LNCaP clone FGC (cell line): ENCODE measurements around the gene TRH.

Experiments
- DNase-seq: peaks from one replicate; pipeline ENCODE4 v3.0.0-alpha.2; 2011; ENCODE audit warnings: low read depth
- H3K4me3 ChIP-seq: 2 replicates; pipeline ENCODE4 v1.5.1; 2011; ENCODE audit warnings: mild to moderate bottlenecking, low read depth, low read length, control low read depth
- CTCF ChIP-seq: IDR thresholded peaks from 2 replicates; pipeline ENCODE4 v1.5.1; 2012; ENCODE audit warnings: mild to moderate bottlenecking; ENCODE audit not compliant: control insufficient read depth, insufficient read depth; ENCODE audit errors: extremely low read depth

TRH gene

GRCh38 chr3:129972301-129972700 lies 2.2 kb upstream of the TRH start:
- DNase-seq, result no peak
- TF ChIP-seq CTCF, result no peak
- H3K4me3 ChIP-seq, result no peak overlapping the region

DNA sequence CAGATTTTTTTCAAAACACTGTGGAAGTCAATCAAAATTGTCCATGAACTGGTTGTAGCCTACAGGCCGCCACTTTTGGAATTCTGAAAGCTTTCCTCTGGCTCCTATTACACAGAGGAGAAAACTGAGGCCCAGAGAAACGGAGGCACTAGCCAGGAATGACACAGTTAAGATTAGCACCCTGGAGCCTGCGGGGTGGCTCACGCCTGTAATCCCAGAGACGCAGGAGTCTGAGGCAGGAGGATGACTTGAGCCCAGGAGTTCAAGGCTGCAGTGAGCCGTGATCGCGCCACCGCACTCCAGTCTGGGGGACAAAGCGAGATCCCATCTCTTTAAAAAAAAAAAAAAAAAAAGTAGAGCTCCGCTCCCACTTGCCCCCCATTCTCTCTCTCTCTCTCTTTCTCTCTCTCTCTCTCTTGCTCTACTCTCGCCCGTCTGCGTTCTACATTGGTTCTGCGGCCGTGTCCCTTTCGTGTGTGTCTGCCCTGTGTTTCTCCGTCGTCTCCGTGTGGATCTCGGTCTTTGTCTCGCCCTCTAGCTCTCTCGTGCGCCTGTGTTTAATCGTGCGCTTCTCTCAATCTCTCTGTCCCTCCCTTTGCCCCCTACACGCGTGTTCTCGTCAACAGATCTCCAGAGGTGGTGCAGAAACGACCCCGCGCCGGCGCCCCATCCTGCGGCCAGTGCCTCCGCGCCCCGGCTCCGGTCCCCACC lies 512 bp upstream of the TRH start:
- no peak for DNase-seq
- no peak overlapping the region for H3K4me3 ChIP-seq
- no peak for TF ChIP-seq CTCF

DNA sequence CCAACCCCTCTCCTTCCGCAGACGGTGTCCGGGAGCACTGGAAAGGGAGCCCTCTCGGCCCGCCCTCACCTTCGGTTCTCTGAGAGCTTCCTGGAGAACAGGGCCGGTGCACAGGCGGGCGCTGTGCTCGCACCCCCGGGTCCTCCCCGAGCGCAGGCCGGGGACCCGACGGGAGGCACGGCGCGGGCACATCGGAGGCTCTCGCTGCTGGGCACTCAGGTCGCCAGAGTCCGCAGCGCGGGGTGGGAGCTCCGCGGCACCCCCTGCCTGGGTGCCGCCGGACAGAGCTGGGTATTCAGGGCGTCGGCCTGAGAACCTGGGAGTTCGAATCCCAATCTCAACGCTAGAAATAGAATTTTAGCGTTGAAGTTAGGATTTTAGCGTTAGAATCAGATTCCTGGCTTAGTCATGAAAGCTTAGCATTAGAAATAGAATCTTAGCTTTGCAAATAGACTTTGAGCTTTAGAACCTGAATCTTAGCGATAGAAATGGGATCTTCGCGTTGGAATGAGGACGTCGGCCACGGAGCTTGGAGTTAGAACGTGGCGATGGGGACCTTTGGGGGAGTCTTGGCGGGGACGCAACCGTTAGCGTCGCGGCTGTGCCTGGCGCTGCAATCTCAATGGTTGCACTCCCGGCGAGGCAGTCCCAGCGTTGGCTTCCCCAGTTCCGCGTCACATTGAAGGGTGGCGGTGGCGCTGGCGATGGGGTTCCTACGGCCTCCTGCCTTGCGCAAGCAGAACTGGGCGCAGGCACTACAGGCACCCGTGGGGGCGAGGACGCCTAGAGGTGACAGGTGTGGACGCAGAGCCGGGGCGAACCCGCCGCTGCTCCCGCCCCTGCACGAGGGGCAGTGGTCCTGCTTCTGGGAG lies 549 bp downstream of the TRH start:
- H3K4me3 ChIP-seq, result no peak overlapping the region
- DNase-seq, result no peak
- no peak for TF ChIP-seq CTCF

DNA sequence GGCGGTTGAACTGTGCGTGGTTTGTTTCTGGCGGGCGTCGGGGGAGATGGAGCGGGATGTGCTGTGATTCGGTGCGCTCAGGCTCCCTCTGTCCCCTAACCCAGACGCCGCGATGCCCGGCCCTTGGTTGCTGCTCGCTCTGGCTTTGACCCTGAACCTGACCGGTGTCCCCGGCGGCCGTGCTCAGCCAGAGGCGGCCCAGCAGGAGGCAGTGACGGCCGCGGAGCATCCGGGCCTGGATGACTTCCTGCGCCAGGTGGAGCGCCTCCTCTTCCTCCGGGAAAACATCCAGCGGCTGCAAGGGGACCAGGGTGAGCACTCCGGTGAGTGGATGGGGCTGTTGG lies 1.2 kb downstream of the TRH start:
- H3K4me3 ChIP-seq, result no peak overlapping the region
- no peak for DNase-seq
- TF ChIP-seq CTCF, result no peak

DNA sequence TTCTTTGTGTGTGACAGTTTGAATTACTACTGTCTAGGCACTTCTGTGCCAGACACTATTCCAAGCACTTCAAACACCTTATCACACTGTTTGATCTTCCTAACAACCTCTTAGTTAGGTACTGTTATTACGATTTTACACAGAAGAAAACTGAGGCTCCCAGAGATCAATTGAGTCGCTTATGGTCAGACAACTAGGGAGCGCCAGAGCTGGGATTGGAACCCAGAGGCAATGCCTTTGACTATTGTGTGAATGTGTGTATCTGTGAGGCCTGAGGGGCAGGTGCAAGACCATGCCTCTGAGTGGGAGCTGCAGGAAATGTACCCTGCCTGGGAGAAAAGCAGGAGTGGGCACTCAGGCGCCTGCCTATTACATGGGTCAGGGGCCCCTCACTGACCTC lies 1.8 kb downstream of the TRH start:
- TF ChIP-seq CTCF, result no peak
- DNase-seq, result no peak
- no peak overlapping the region for H3K4me3 ChIP-seq

DNA sequence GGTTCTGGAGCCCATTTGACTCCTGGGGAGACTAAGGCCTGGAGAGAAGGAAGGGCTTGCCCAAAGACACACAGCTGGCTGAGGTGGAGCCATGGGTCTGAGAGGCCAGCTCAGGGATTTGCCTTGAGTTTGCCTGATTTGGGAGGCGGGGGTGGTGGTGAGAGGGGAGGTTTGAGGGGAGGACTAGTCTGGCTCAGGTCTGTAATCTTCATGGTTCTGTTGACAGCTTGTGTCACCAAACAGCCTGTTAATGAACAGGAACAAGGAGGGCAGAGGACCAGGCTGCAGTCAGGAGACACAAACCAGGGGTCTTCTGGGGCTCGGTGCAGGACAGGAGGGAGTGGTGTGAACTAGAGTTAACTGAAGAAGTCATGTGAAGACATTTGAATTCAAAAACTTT lies 3.6 kb downstream of the TRH start:
- TF ChIP-seq CTCF, result no peak
- no peak for DNase-seq
- H3K4me3 ChIP-seq, result no peak overlapping the region
